ENCODE data around the gene NEDD4L.

Gene NEDD4L

DNA sequence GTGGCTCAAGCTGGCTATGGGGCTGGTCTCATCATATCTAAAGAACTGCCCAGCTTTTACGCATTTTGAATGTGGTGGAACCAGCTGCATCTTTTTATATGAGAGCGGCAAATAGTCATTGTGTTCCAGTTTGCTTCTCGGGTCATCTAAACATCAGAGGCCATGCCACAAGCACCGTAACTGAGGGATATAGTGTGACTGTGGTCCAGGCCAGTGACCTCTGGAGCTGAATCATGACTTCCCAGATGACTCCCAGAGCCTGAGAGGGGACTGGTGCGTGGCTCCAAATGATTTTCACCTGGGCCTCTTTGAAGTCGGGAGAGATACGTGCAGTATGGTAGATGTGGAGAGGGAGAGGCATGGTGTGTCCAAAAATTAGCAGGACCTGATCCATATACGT lies 271.0 kb downstream of the NEDD4L start:
- no peak for DNase-seq
- Mint-ChIP-seq H3K36me3 (ENCODE audit: low read depth) (no peaks in the 10 kb centered on the region), H3K9me3 (no peaks in the 10 kb centered on the region), H3K4me1 (ENCODE audit: low read depth) (peaks cover 44% of the 10 kb centered on the region), H3K4me3 (no peak overlapping the region), H3K27me3 (peaks cover 3% of the 10 kb centered on the region), H3K27ac (no peak overlapping the region)

DNA sequence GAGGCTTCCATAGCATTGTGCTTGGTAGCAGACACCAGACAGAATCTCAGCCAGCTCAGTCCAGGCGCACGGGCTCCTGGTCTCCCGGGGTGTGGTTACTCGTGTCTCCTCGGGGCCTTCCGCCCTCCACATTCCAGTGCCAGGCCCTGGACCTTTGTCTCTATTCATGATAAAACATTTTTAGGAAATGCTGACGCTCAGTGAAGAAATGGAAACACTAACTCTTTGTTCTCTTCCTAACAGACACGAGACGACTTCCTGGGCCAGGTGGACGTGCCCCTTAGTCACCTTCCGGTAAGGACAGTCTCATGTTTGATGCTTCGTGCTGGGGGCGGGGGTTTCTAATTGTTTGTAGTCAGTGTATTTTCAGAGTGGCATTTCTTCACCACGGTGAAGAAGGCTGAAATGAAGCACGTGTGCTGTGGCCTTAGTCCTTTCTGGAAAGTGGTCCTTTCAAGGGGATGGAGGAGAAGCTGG lies 271.8 kb downstream of the NEDD4L start:
- H3K4me3 Mint-ChIP-seq, result no peak overlapping the region
- H3K4me1 Mint-ChIP-seq (ENCODE audit: low read depth), result peaks cover 37% of the 10 kb centered on the region

DNA sequence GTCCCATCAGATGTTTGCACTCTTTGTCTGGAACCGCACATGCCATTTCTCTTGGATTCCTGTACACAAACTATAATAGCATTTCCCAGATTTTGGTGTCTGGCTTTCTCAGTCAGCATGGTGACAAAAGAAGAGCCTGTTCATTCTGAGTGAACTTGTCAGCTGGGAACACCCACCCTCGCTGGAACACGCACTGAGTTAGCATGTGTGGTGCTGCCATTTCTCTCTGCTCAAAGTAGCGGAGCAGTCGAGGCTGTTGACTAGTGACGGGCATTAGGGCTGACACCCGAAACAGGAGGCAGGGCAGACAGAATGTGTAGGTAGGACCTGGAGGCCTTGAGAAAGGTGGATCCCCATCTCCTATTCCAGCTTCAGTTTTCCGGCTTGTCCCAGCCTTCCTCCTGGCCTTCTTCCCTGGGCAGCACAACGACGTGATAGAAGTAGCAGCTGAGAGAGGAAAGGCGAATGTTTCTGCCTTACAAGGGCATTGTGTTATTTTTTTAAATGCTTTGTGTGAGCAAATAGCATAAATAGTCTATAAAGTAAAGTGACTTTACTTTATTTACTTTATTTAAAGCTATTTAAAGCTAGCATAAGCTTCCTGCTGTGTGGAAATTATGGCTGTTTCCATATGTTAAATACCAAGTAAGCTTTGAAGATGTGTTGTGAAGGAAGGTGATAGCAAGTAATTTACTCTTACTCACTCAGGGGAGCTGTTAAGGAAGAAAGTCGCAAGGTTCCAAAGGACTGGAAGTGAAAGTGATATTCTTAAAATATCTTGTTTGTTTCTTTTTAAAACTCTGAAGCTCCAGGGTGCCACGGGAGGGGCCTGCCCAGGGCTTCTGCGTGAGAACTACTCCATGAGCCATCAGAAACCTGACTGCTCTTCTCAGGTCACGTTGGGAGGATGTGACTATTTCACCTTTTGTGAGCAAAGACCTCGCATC lies 272.6 kb downstream of the NEDD4L start:
- H3K4me3 Mint-ChIP-seq, result no peak overlapping the region
- DNase-seq, result no peak
- no peaks in the 10 kb centered on the region for H3K9me3 Mint-ChIP-seq
- no peaks in the 10 kb centered on the region for H3K27me3 Mint-ChIP-seq
- no peak overlapping the region for H3K27ac Mint-ChIP-seq
- peaks cover 29% of the 10 kb centered on the region for H3K4me1 Mint-ChIP-seq (ENCODE audit: low read depth)
- H3K36me3 Mint-ChIP-seq (ENCODE audit: low read depth), result no peaks in the 10 kb centered on the region

More for the DNA sequence above, 271.8 kb downstream of the NEDD4L start:
- peaks cover 3% of the 10 kb centered on the region for H3K27me3 Mint-ChIP-seq
- H3K9me3 Mint-ChIP-seq, result no peaks in the 10 kb centered on the region
- H3K27ac Mint-ChIP-seq, result no peak overlapping the region
- no peak for DNase-seq
- no peaks in the 10 kb centered on the region for H3K36me3 Mint-ChIP-seq (ENCODE audit: low read depth)

DNA sequence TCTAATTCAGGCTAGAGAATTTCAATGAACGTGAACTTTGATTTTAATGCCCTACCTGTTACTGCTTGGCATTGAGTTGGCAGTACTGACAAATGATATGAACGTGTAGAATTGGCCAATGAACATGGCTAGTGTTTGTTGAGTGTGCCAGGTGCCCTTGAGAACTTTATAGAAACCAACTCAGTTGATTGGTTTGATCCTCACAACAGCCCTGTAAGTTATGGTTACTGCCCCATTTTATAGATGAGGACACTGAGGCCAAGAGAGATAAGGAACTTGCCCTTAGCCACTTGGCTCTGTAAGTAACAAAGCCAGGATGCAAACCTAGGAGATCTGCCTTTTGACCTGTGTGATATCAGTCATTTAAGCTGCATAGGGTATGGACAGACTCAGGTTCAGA lies 275.7 kb downstream of the NEDD4L start:
- H3K36me3 Mint-ChIP-seq (ENCODE audit: low read depth), result no peaks in the 10 kb centered on the region
- DNase-seq, result no peak
- no peaks in the 10 kb centered on the region for H3K27me3 Mint-ChIP-seq
- no peak overlapping the region for H3K4me3 Mint-ChIP-seq
- no peak overlapping the region for H3K27ac Mint-ChIP-seq
- H3K9me3 Mint-ChIP-seq, result no peaks in the 10 kb centered on the region
- H3K4me1 Mint-ChIP-seq (ENCODE audit: low read depth), result peaks cover 23% of the 10 kb centered on the region

DNA sequence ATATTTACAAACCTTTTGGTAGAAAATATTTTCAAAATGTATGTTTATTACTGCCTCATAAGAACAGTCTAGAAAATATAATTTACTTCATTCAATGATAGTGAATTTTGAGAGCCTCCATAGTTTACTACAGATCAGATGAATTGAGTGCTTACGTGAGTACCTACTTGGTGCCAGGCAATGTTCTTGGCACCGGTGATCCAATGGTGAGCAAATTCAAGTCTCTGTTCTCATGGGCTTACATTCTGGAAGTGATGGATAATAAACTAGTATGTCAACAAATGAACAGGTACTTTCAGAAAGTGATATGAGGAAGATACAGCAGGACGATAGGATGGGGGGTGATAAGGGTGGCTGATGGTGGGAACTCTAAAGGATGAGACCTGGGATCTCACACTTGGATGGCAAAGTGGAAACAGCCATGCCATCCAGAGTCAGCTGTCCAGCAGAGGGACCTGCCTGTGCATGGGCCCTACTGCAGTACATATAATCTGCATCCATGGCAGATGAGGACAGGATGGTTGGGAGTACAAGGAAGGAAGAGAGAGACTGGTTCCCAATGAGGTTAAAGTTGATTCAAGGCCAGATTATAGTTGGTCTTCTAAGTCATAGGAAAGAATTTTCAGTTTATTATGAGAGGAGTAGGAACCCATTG lies 277.0 kb downstream of the NEDD4L start:
- Mint-ChIP-seq H3K36me3 (ENCODE audit: low read depth) (no peaks in the 10 kb centered on the region), H3K27me3 (no peaks in the 10 kb centered on the region), H3K27ac (no peak overlapping the region), H3K4me3 (no peak overlapping the region), H3K9me3 (no peaks in the 10 kb centered on the region), H3K4me1 (ENCODE audit: low read depth) (peaks cover 19% of the 10 kb centered on the region)
- no peak for DNase-seq

DNA sequence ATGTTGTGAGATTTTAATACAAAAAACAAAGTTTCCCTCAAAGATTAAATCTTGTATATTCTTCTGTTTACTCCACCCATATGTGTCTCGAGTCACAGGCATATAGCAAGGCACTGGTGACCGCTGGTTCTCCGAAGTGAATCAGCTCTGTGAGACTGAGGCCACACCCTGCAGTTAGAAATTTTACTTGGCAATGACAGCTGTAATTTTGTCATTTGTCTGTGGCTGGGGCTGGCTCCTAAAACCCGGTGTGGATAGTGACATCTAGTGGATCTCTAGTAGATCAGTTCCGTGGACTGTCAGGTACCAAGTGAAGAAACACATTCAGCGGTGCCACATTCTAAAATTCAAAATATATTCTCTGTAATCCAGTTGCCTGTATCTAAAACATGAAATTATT lies 278.0 kb downstream of the NEDD4L start:
- Mint-ChIP-seq H3K9me3 (no peaks in the 10 kb centered on the region), H3K27me3 (no peaks in the 10 kb centered on the region), H3K36me3 (ENCODE audit: low read depth) (no peaks in the 10 kb centered on the region), H3K27ac (no peak overlapping the region), H3K4me1 (ENCODE audit: low read depth) (peaks cover 11% of the 10 kb centered on the region), H3K4me3 (no peak overlapping the region)
- no peak for DNase-seq

DNA sequence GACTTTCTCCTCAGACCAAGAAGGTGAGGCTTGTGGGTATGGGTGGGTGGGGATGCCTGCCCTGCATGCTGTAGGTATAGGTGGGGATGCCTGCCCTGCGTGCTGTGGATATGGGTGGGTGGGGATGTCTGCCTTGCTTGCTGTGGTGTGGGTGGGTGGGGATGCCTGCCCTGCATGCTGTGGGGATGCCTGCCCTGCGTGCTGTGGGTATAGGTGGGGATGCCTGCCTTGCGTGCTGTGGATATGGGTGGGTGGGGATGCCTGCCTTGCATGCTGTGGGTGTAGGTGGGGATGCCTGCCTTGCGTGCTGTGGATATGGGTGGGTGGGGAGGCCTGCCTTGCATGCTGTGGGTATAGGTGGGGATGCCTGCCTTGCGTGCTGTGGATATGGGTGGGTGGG lies 278.4 kb downstream of the NEDD4L start:
- Mint-ChIP-seq H3K9me3 (no peaks in the 10 kb centered on the region), H3K36me3 (ENCODE audit: low read depth) (no peaks in the 10 kb centered on the region), H3K27me3 (no peaks in the 10 kb centered on the region), H3K4me3 (no peak overlapping the region), H3K27ac (no peak overlapping the region), H3K4me1 (ENCODE audit: low read depth) (peaks cover 7% of the 10 kb centered on the region)
- no peak for DNase-seq

DNA sequence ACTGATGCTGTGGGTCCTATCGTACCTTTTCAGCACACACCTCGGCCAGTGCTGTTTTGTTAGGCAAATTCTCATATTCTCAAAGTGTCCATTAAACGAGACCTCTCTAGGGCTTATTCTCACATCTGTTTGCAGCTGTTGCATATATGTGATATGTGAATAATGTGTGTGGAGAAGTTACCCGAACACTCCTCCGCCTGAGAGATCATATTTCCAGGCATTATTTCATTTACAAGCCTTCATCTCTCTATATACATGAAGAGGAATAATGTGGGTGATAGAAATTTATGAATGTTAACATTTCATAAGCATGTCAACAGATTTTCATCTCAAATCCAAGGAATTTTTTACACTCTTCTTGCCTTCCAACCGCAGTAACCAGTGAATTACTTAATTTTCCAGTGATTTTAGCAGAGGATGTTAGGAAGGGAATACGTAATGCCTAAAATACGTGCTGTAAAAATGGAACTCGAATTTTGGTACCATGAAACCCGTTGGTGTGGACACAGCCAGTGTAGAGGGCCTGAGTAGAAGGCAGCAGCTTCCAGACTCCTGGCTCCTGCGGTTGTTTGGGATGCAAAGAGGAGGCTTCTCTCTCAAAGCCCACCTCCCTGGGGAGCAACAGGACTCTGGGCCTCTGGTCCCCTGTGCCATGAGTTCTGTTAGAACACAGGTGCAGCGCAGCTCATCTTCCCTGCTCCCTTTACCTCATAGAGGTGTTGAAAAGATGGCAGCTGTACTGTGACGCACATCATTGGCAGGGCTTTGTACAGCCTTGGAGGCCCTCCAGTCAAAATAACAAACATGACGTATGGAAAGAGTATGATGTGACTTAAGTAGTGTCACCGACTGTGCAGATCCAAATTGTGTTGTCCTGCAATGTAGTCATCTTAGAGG lies 280.1 kb downstream of the NEDD4L start:
- no peak overlapping the region for H3K4me3 Mint-ChIP-seq
- no peak for DNase-seq
- no peaks in the 10 kb centered on the region for H3K36me3 Mint-ChIP-seq (ENCODE audit: low read depth)
- no peak overlapping the region for H3K27ac Mint-ChIP-seq
- no peaks in the 10 kb centered on the region for H3K27me3 Mint-ChIP-seq
- peaks cover 5% of the 10 kb centered on the region for H3K4me1 Mint-ChIP-seq (ENCODE audit: low read depth)
- no peaks in the 10 kb centered on the region for H3K9me3 Mint-ChIP-seq

DNA sequence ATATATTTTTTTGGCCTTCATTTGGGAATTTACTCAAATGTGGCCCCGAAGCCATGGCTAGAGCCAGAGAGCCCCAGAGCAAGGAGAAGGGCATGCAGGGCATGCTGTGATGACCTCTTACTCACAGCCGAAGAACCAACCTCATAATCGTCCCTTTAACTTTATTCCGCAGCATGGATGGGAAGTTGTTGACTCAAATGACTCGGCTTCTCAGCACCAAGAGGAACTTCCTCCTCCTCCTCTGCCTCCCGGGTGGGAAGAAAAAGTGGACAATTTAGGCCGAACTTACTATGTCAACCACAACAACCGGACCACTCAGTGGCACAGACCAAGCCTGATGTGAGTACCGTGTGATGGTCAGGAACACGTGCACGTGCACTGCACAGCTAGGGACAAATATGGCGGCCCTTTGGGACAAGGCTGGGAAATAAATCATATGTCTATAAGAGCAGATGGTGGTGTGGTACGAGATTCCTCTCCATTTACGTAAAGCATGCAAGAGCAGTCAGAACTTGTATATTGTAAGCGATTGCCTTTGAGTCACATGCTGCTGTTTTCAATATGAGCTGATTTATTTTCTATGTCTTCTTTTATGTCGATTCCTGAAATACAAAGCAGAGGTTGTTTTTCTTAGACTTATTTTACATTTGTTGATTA lies 280.9 kb downstream of the NEDD4L start:
- no peaks in the 10 kb centered on the region for H3K36me3 Mint-ChIP-seq (ENCODE audit: low read depth)
- H3K9me3 Mint-ChIP-seq, result no peaks in the 10 kb centered on the region
- H3K4me3 Mint-ChIP-seq, result no peak overlapping the region
- H3K4me1 Mint-ChIP-seq (ENCODE audit: low read depth), result peaks cover 5% of the 10 kb centered on the region
- H3K27ac Mint-ChIP-seq, result no peak overlapping the region
- no peaks in the 10 kb centered on the region for H3K27me3 Mint-ChIP-seq
- DNase-seq, result no peak

DNA sequence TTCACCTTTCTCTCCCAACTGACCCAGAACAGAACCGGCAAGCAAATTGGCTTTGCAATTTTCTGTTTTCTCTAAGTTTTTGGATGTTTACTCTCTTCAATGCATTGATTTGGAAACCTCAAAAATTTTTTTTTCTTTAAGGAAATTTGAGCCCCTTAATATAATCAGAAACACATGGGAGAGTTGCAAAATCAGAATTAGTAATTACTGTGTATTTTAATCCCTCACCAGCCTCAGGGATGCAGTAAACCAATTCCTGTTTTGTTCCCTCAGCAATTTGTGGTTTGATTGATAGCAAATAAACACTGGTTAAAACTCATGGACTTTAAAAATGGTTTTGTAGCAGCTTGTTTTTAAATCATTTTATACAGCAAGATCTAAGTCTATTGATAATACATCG lies 281.5 kb downstream of the NEDD4L start:
- Mint-ChIP-seq H3K27me3 (no peaks in the 10 kb centered on the region), H3K4me3 (no peak overlapping the region), H3K9me3 (no peaks in the 10 kb centered on the region), H3K4me1 (ENCODE audit: low read depth) (peaks cover 5% of the 10 kb centered on the region), H3K27ac (no peak overlapping the region), H3K36me3 (ENCODE audit: low read depth) (no peaks in the 10 kb centered on the region)
- DNase-seq, result no peak

DNA sequence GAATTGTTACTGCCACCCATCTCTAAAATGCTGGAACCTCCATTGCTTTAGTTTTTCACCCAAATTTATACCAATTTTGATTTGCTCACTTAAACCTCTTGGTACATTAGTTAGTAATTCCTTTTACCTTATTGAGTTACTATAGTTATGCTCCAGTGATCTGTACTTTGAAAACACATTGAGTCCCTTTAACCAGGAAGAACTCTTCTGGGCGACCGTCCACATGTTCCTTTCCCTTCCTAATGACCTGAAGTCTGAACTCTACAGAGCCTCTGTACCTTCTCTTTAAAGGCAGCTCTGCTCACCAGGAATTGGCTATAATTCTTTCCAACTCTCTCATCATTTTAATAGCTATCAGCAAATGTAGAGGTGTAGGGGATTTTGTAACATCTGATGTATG lies 290.0 kb downstream of the NEDD4L start:
- Mint-ChIP-seq H3K27me3 (no peaks in the 10 kb centered on the region), H3K27ac (no peak overlapping the region), H3K9me3 (no peaks in the 10 kb centered on the region), H3K36me3 (ENCODE audit: low read depth) (no peaks in the 10 kb centered on the region), H3K4me3 (no peak overlapping the region), H3K4me1 (ENCODE audit: low read depth) (peaks cover 2% of the 10 kb centered on the region)
- DNase-seq, result no peak

DNA sequence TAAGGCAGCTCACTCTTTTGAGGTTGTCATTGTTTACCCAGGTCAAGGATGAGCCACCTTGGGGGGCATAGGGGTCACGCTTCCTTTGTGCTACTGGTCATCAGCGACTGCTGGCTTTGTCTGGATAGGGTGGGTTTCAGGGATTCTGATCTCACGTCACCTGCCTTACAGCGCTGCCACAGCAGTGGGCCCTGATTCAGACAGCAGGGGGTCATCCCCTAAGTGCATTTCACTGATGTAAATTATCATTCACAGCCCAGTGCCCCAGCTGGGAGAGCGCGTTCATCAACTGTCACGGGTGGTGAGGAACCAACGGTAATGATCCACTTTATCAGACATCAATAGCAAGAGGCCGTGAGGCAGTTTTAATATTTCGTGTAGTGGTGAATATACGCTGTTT lies 291.2 kb downstream of the NEDD4L start:
- Mint-ChIP-seq H3K9me3 (no peaks in the 10 kb centered on the region), H3K4me1 (ENCODE audit: low read depth) (peaks cover 2% of the 10 kb centered on the region), H3K36me3 (ENCODE audit: low read depth) (no peaks in the 10 kb centered on the region), H3K27ac (no peak overlapping the region), H3K27me3 (no peaks in the 10 kb centered on the region), H3K4me3 (no peak overlapping the region)
- no peak for DNase-seq

DNA sequence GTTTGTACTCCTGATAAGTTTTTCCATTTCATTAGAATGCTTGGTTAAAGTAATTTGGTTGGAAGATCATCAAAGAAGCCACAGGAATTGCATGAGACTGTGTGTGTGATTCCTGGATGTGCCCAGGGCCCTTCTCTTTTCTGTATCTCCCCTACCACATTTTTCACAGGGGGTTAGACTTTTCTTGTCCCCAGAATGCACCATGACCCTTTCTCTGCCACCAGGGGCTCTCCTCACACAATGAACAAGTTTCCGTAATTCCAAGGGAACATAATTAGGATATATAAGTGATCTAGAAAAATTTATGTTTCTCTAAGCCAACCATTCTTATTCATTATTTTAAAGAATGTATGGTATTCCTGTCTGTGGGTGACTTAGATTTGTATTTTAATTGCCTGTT lies 291.8 kb downstream of the NEDD4L start:
- Mint-ChIP-seq H3K4me1 (ENCODE audit: low read depth) (peaks cover 2% of the 10 kb centered on the region), H3K27ac (no peak overlapping the region), H3K4me3 (no peak overlapping the region), H3K9me3 (no peaks in the 10 kb centered on the region), H3K36me3 (ENCODE audit: low read depth) (no peaks in the 10 kb centered on the region), H3K27me3 (no peaks in the 10 kb centered on the region)
- DNase-seq, result no peak

DNA sequence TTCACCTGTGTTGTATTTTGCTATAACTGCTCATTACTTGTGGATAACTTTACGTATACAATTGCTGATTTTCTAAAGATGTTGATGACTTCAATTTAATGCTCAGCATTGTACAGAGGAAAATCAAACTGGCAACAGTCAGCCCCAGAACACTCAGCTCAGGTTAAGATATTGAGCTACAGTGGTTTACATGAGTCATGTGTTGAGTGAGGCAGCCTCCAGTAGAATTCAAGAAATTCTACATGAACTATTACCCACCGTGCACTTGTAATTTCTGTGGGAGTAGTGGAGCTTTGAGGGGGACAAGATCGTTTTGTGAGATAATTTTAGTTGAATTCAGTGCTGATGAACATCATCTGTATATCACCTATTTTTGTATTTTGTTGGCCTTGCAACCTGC lies 292.6 kb downstream of the NEDD4L start:
- Mint-ChIP-seq H3K27me3 (no peaks in the 10 kb centered on the region), H3K4me1 (ENCODE audit: low read depth) (peaks cover 2% of the 10 kb centered on the region), H3K36me3 (ENCODE audit: low read depth) (no peaks in the 10 kb centered on the region), H3K27ac (no peak overlapping the region), H3K4me3 (no peak overlapping the region), H3K9me3 (no peaks in the 10 kb centered on the region)
- no peak for DNase-seq
